ENCODE data around the gene TACC2.

DNA sequence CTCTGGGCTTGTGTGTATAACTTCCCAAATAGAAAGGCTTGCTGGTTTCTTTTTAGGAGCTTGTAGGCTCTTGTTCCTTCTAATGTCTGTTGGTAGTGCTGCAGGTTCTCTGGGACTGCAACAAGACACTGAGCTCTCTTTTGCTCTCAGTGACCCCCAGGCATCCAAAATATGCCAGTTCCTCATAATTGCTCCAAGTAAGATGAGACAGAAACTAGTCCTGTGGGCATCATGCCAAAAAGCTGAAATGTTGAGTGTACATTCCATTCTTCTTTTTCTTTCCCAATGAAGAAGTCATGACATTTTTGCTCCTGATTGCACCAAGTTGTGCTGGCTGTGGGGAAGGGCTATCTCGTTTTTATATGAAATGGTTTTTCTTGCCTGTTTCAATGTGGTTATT lies 275.0 kb downstream of the TACC2 start:
- TF ChIP-seq, protein P1, sequence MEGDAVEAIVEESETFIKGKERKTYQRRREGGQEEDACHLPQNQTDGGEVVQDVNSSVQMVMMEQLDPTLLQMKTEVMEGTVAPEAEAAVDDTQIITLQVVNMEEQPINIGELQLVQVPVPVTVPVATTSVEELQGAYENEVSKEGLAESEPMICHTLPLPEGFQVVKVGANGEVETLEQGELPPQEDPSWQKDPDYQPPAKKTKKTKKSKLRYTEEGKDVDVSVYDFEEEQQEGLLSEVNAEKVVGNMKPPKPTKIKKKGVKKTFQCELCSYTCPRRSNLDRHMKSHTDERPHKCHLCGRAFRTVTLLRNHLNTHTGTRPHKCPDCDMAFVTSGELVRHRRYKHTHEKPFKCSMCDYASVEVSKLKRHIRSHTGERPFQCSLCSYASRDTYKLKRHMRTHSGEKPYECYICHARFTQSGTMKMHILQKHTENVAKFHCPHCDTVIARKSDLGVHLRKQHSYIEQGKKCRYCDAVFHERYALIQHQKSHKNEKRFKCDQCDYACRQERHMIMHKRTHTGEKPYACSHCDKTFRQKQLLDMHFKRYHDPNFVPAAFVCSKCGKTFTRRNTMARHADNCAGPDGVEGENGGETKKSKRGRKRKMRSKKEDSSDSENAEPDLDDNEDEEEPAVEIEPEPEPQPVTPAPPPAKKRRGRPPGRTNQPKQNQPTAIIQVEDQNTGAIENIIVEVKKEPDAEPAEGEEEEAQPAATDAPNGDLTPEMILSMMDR (conservative IDR thresholded peaks at IDR 0.05; ENCODE audit: low read length), result no peak
- TF ChIP-seq EZH2phosphoT487 (IDR thresholded peaks at IDR 0.05; ENCODE audit: borderline replicate concordance, low read depth, low read length), result no peak

Data from OCI-LY7 (cell line).